ENCODE data around the gene NIN.

NIN gene

GRCh38 chr14:50745401-50746058, 85.4 kb downstream of the NIN start:
- ATAC-seq = no peak
- TF ChIP-seq ZFP30 (CRISPR knock-in tag; IDR thresholded peaks at IDR 0.05) = no peak
- TF ChIP-seq GLIS3 (CRISPR knock-in tag; IDR thresholded peaks at IDR 0.05) = no peak

DNA sequence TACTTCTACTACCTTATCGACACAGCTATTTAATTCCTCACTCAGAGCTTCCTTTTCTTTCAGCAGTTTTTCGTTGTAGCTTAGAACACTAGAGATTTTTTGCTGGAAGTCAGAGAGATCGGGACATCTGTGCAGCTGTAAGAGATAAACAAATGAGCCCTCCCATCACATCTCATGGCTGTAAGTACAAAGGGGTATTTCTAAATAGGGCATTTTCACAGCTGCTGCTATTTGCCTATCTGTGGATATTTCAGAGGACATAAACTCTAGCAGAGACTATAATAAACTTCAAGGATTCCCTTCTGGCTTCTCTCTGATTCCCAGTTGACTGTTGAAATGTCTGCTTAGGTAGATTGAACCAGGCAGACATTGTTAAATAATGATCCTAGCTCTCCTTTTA, 86.7 kb downstream of the NIN start:
- TF ChIP-seq TCF4 (CRISPR knock-in tag; IDR thresholded peaks at IDR 0.05; ENCODE audit: borderline replicate concordance) (no peak), ESRRG (CRISPR knock-in tag; IDR thresholded peaks at IDR 0.05) (no peak), ZC3H10 (CRISPR knock-in tag; IDR thresholded peaks at IDR 0.05) (no peak), ZNF70 (CRISPR knock-in tag; IDR thresholded peaks at IDR 0.05) (no peak), TOX (CRISPR knock-in tag; IDR thresholded peaks at IDR 0.05; ENCODE audit: borderline replicate concordance) (no peak)
- ATAC-seq = no peak

DNA sequence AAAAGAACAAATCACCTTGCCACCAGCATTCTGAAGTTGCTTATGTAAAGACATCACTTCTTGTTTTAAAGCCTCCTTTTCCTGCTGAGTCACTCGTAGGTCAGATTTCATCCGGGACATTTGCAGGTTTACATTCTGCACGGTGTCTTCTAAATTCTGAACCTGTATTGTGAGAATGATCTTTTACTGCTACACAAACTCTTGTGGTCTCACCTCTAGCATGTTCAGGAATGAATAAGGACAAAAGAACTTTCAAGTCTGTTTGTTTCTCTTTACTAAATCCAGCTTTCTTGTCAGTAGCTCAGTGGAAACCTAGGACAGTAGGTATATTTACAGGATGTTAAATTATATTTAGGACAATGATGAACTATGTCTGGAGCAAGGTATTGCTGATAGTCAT, 89.4 kb downstream of the NIN start:
- peak; percentile 71 for ATAC-seq
- TF ChIP-seq ZFP3 (CRISPR knock-in tag; IDR thresholded peaks at IDR 0.05) = no peak
- no peak for TF ChIP-seq ESRRG (CRISPR knock-in tag; IDR thresholded peaks at IDR 0.05)
- no peak for TF ChIP-seq ISL1 (CRISPR knock-in tag; IDR thresholded peaks at IDR 0.05)
- TF ChIP-seq ZC3H10 (CRISPR knock-in tag; IDR thresholded peaks at IDR 0.05) = no peak
- no peak for TF ChIP-seq ZNF70 (CRISPR knock-in tag; IDR thresholded peaks at IDR 0.05)
- TF ChIP-seq ZNF8 (CRISPR knock-in tag; IDR thresholded peaks at IDR 0.05) = no peak
- no peak for TF ChIP-seq RARB (CRISPR knock-in tag; IDR thresholded peaks at IDR 0.05)
- TF ChIP-seq TCF4 (CRISPR knock-in tag; IDR thresholded peaks at IDR 0.05; ENCODE audit: borderline replicate concordance) = no peak
- TF ChIP-seq GLIS3 (CRISPR knock-in tag; IDR thresholded peaks at IDR 0.05) = no peak

DNA sequence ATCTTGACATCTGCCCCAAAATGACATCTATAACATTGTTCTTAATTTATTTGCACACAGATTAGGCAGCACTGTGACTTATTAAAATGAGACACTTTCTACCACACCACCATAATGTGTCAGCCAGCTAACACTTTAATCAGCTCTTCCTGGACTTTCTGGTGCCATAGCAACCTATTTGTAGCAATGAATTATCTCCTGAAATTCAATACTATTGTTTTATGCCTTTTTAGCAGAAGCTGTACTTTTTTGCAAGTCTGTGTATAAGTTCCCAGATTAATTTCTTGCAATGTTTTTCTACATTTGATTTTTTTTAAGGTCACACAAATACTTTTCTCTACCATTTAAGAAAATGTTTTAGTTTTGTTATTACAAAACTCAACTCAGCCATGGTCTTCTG, 90.1 kb downstream of the NIN start:
- TF ChIP-seq PATZ1 (CRISPR knock-in tag; IDR thresholded peaks at IDR 0.05; ENCODE audit: borderline replicate concordance) = no peak
- no peak for TF ChIP-seq SNAI2 (CRISPR knock-in tag; IDR thresholded peaks at IDR 0.05)
- no peak for TF ChIP-seq ZNF70 (CRISPR knock-in tag; IDR thresholded peaks at IDR 0.05)
- TF ChIP-seq, protein P1, sequence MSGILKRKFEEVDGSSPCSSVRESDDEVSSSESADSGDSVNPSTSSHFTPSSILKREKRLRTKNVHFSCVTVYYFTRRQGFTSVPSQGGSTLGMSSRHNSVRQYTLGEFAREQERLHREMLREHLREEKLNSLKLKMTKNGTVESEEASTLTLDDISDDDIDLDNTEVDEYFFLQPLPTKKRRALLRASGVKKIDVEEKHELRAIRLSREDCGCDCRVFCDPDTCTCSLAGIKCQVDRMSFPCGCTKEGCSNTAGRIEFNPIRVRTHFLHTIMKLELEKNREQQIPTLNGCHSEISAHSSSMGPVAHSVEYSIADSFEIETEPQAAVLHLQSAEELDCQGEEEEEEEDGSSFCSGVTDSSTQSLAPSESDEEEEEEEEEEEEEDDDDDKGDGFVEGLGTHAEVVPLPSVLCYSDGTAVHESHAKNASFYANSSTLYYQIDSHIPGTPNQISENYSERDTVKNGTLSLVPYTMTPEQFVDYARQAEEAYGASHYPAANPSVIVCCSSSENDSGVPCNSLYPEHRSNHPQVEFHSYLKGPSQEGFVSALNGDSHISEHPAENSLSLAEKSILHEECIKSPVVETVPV (CRISPR knock-in tag; IDR thresholded peaks at IDR 0.05) = no peak
- no peak for TF ChIP-seq ZNF8 (CRISPR knock-in tag; IDR thresholded peaks at IDR 0.05)
- TF ChIP-seq CREB5 (CRISPR knock-in tag; IDR thresholded peaks at IDR 0.05; ENCODE audit: low read depth) = no peak
- TF ChIP-seq ZFP30 (CRISPR knock-in tag; IDR thresholded peaks at IDR 0.05) = no peak
- TF ChIP-seq ZC3H10 (CRISPR knock-in tag; IDR thresholded peaks at IDR 0.05) = no peak
- no peak for TF ChIP-seq TCF4 (CRISPR knock-in tag; IDR thresholded peaks at IDR 0.05; ENCODE audit: borderline replicate concordance)
- no peak for TF ChIP-seq ESRRG (CRISPR knock-in tag; IDR thresholded peaks at IDR 0.05)
- TF ChIP-seq, protein P2, sequence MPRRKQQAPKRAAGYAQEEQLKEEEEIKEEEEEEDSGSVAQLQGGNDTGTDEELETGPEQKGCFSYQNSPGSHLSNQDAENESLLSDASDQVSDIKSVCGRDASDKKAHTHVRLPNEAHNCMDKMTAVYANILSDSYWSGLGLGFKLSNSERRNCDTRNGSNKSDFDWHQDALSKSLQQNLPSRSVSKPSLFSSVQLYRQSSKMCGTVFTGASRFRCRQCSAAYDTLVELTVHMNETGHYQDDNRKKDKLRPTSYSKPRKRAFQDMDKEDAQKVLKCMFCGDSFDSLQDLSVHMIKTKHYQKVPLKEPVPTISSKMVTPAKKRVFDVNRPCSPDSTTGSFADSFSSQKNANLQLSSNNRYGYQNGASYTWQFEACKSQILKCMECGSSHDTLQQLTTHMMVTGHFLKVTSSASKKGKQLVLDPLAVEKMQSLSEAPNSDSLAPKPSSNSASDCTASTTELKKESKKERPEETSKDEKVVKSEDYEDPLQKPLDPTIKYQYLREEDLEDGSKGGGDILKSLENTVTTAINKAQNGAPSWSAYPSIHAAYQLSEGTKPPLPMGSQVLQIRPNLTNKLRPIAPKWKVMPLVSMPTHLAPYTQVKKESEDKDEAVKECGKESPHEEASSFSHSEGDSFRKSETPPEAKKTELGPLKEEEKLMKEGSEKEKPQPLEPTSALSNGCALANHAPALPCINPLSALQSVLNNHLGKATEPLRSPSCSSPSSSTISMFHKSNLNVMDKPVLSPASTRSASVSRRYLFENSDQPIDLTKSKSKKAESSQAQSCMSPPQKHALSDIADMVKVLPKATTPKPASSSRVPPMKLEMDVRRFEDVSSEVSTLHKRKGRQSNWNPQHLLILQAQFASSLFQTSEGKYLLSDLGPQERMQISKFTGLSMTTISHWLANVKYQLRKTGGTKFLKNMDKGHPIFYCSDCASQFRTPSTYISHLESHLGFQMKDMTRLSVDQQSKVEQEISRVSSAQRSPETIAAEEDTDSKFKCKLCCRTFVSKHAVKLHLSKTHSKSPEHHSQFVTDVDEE (CRISPR knock-in tag; IDR thresholded peaks at IDR 0.05) = no peak
- no peak for TF ChIP-seq ZFP3 (CRISPR knock-in tag; IDR thresholded peaks at IDR 0.05)
- TF ChIP-seq TOX (CRISPR knock-in tag; IDR thresholded peaks at IDR 0.05; ENCODE audit: borderline replicate concordance) = no peak
- TF ChIP-seq BACH2 (CRISPR knock-in tag; IDR thresholded peaks at IDR 0.05; ENCODE audit: borderline replicate concordance) = no peak
- TF ChIP-seq OSR1 (CRISPR knock-in tag; IDR thresholded peaks at IDR 0.05) = no peak
- no peak for TF ChIP-seq ZNF565 (CRISPR knock-in tag; conservative IDR thresholded peaks at IDR 0.05; ENCODE audit: low read depth)
- no peak for TF ChIP-seq RARB (CRISPR knock-in tag; IDR thresholded peaks at IDR 0.05)
- ATAC-seq = peak; percentile 51; the same call in 2 of the 3 replicates

Data from SK-N-SH treated with all-trans-retinoic acid at 6 μM for 48 hours (cell line).